ENCODE data around the gene CYBA. TPM values are rescaled to one million over a fixed set of nuclear protein-coding genes. Genes with fewer than 3 reads are reported as not detected.

CYBA gene
- total and polyA plus RNA-seq, 10 of the 15 experiments (the other 5 are each of a cell fraction or from before 2014, with no cell fraction given), result 0.55 to 598 (median 258) TPM

DNA sequence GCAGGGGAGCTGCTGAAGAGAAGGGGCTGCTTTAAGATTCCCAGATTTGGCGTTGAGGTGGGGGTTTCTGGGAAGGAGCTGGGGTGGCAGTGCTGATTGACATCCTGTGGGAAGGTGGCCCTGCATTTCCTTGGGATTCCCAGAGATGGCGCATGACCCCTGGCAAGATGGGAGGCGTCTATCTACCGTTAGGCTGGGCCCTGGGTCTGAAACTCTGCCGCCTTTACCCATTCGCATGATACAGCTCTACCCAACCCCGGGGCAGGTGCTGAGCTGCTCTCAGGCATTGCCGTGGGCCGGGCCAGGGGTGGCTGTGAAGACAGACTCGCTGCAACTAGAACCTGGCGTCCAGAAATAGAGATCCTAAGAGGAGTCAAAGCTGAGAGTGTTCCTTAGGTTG, 21.9 kb upstream of the CYBA start:
- ChIA-PET SMC1A (ENCODE audit: uncharacterized antibody, unreplicated experiment) (no interaction called here), RAD21 (ENCODE audit: unreplicated experiment) (no interaction called here), CTCF (interaction anchor here (0.7 kb wide), 1 partner anchor 9 kb away, joined by 3 read pairs; no protein-coding TSS in a partner anchor), POLR2A (interaction anchor here (0.6 kb wide), 1 partner anchor 29 kb away, joined by 5 read pairs; no protein-coding TSS in a partner anchor)
- no peak for ATAC-seq
- no peak for FAIRE-seq
- 97% methylated on average over 11 of the region's 11 CpGs for WGBS (ENCODE audit: insufficient coverage, insufficient replicate concordance, low lambda C conversion rate, missing lambda C conversion rate)
- Histone ChIP-seq H3K9me3 (replicated peaks; ENCODE audit: control insufficient read depth, insufficient read depth, low read length) (no peaks in the 10 kb centered on the region), H3K27me3 (replicated peaks in 1 of 2; ENCODE audit: control insufficient read depth in 2 of 2, insufficient read depth in 2 of 2, low read length in 1 of 2) (no peaks in the 10 kb centered on the region), H3K27ac (ENCODE audit: control insufficient read depth, insufficient read depth) (no peak overlapping the region), H3K4me3 (no peak overlapping the region), H3K4me1 (ENCODE audit: control insufficient read depth, insufficient read depth, low read length) (no peaks in the 10 kb centered on the region; the same call in 1 of the 2 replicates), H3K4me2 (ENCODE audit: control insufficient read depth, insufficient read depth) (no peak overlapping the region), H4K20me1 (ENCODE audit: control insufficient read depth, insufficient read depth) (no peaks in the 10 kb centered on the region), H2AFZ (ENCODE audit: control insufficient read depth, low read depth, low read length) (no peak overlapping the region), H3K36me3 (ENCODE audit: control insufficient read depth in 2 of 2, insufficient read depth in 2 of 2, low read length in 1 of 2) (no peaks in the 10 kb centered on the region), H3K79me2 (ENCODE audit: control insufficient read depth, insufficient read depth, low read length) (no peaks in the 10 kb centered on the region), H3K9ac (ENCODE audit: control insufficient read depth, insufficient read depth, low read length) (no peak overlapping the region)
- DNase-seq (ENCODE audit: low read depth, low spot score), result no peak
- intact Hi-C loops (cut with micrococcal nuclease; ENCODE audit: unreplicated experiment) (no loop called here), in situ Hi-C loops (cut with MboI) (no loop called here)
- TF ChIP-seq, protein P1, sequence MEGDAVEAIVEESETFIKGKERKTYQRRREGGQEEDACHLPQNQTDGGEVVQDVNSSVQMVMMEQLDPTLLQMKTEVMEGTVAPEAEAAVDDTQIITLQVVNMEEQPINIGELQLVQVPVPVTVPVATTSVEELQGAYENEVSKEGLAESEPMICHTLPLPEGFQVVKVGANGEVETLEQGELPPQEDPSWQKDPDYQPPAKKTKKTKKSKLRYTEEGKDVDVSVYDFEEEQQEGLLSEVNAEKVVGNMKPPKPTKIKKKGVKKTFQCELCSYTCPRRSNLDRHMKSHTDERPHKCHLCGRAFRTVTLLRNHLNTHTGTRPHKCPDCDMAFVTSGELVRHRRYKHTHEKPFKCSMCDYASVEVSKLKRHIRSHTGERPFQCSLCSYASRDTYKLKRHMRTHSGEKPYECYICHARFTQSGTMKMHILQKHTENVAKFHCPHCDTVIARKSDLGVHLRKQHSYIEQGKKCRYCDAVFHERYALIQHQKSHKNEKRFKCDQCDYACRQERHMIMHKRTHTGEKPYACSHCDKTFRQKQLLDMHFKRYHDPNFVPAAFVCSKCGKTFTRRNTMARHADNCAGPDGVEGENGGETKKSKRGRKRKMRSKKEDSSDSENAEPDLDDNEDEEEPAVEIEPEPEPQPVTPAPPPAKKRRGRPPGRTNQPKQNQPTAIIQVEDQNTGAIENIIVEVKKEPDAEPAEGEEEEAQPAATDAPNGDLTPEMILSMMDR (IDR thresholded peaks at IDR 0.05 in 2 of 3, conservative IDR thresholded peaks at IDR 0.05 in 1 of 3; ENCODE audit: control insufficient read depth in 2 of 3, extremely low read depth in 1 of 3, insufficient read depth in 1 of 3, low read depth in 3 of 3, low read length in 3 of 3), result peak; percentile 12 to 20 (median 15); a peak in 2 of 6 replicates
- no peak for TF ChIP-seq GABPA (IDR thresholded peaks at IDR 0.05; ENCODE audit: low read depth)
- no TSS peak for BruUV-seq (replicated peaks)

DNA sequence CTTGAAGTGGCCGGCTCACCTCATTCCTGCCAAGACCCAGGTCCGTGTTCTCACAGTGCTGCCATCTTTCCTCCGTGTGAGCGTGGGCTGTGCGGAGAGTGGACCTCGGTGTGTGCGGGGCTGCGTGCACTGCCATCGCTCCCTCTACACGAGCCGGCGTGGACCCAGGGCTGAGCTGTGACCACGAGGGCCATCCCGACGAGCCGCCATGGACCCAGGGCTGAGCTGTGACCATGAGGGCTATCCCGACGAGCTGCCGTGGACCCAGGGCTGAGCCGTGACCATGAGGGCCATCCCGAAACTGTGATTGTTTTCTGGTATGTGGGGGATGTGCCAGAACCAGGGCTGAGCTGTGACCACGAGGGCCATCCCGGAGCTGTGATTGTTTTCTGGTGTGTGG, 21.0 kb upstream of the CYBA start:
- H3K9me3 ChIP-seq (replicated peaks; ENCODE audit: control insufficient read depth, insufficient read depth, low read length), result no peaks in the 10 kb centered on the region
- DNase-seq (ENCODE audit: low read depth, low spot score), result no peak
- ChIA-PET RAD21 (ENCODE audit: unreplicated experiment) (no interaction called here), POLR2A (interaction anchor here (0.6 kb wide), 1 partner anchor 121 kb away, joined by 8 read pairs; no protein-coding TSS in a partner anchor), CTCF (interaction anchor here (3.6 kb wide), 1 partner anchor 9 kb away, joined by 23 read pairs; no protein-coding TSS in a partner anchor), SMC1A (ENCODE audit: uncharacterized antibody, unreplicated experiment) (interaction anchor here (1.4 kb wide), 1 partner anchor 9 kb away, joined by 4 read pairs; no protein-coding TSS in a partner anchor)
- in situ Hi-C loops (cut with MboI) (no loop called here), intact Hi-C loops (cut with micrococcal nuclease; ENCODE audit: unreplicated experiment) (no loop called here)
- H3K9ac ChIP-seq (ENCODE audit: control insufficient read depth, insufficient read depth, low read length), result no peak overlapping the region
- WGBS (ENCODE audit: insufficient coverage, insufficient replicate concordance, low lambda C conversion rate, missing lambda C conversion rate), result 95% methylated on average over 23 of the region's 23 CpGs
- H2AFZ ChIP-seq (ENCODE audit: control insufficient read depth, low read depth, low read length), result no peak overlapping the region
- H3K4me3 ChIP-seq, result no peak overlapping the region
- TF ChIP-seq HDAC6 (IDR thresholded peaks at IDR 0.05; ENCODE audit: unreplicated experiment) (no peak), IKZF2 (IDR thresholded peaks at IDR 0.05) (no peak), ZNF217 (IDR thresholded peaks at IDR 0.05) (no peak), TAF1 (IDR thresholded peaks at IDR 0.05; ENCODE audit: borderline replicate concordance, low read depth, low read length) (no peak), KDM1A (IDR thresholded peaks at IDR 0.05; ENCODE audit: borderline replicate concordance) (no peak), TBL1XR1 (IDR thresholded peaks at IDR 0.05; ENCODE audit: low read depth, low read length) (no peak)
- TF ChIP-seq, protein P2, sequence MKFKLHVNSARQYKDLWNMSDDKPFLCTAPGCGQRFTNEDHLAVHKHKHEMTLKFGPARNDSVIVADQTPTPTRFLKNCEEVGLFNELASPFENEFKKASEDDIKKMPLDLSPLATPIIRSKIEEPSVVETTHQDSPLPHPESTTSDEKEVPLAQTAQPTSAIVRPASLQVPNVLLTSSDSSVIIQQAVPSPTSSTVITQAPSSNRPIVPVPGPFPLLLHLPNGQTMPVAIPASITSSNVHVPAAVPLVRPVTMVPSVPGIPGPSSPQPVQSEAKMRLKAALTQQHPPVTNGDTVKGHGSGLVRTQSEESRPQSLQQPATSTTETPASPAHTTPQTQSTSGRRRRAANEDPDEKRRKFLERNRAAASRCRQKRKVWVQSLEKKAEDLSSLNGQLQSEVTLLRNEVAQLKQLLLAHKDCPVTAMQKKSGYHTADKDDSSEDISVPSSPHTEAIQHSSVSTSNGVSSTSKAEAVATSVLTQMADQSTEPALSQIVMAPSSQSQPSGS (IDR thresholded peaks at IDR 0.05; ENCODE audit: low read length), result no peak
- TF ChIP-seq, protein P3, sequence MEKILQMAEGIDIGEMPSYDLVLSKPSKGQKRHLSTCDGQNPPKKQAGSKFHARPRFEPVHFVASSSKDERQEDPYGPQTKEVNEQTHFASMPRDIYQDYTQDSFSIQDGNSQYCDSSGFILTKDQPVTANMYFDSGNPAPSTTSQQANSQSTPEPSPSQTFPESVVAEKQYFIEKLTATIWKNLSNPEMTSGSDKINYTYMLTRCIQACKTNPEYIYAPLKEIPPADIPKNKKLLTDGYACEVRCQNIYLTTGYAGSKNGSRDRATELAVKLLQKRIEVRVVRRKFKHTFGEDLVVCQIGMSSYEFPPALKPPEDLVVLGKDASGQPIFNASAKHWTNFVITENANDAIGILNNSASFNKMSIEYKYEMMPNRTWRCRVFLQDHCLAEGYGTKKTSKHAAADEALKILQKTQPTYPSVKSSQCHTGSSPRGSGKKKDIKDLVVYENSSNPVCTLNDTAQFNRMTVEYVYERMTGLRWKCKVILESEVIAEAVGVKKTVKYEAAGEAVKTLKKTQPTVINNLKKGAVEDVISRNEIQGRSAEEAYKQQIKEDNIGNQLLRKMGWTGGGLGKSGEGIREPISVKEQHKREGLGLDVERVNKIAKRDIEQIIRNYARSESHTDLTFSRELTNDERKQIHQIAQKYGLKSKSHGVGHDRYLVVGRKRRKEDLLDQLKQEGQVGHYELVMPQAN (conservative IDR thresholded peaks at IDR 0.05), result no peak
- no peaks in the 10 kb centered on the region for H4K20me1 ChIP-seq (ENCODE audit: control insufficient read depth, insufficient read depth)
- H3K4me2 ChIP-seq (ENCODE audit: control insufficient read depth, insufficient read depth), result no peak overlapping the region
- no peak for ATAC-seq
- BruUV-seq (replicated peaks), result no TSS peak
- H3K27me3 ChIP-seq (replicated peaks in 1 of 2; ENCODE audit: control insufficient read depth in 2 of 2, insufficient read depth in 2 of 2, low read length in 1 of 2), result no peaks in the 10 kb centered on the region
- H3K27ac ChIP-seq (ENCODE audit: control insufficient read depth, insufficient read depth), result no peak overlapping the region
- no peak for FAIRE-seq
- H3K36me3 ChIP-seq (ENCODE audit: control insufficient read depth in 2 of 2, insufficient read depth in 2 of 2, low read length in 1 of 2), result no peaks in the 10 kb centered on the region
- H3K79me2 ChIP-seq (ENCODE audit: control insufficient read depth, insufficient read depth, low read length), result no peaks in the 10 kb centered on the region
- H3K4me1 ChIP-seq (ENCODE audit: control insufficient read depth, insufficient read depth, low read length), result no peaks in the 10 kb centered on the region; the same call in 1 of the 2 replicates

Measured in GM12878 (cell line).